GM18498 (cell line): ENCODE data around the gene IGFN1.

Experiments
- ATAC-seq: cut with Tn5 transposase; IDR thresholded peaks from one replicate; pipeline ENCODE4 v1.9.1; 2021; ENCODE audit warnings: mild to moderate bottlenecking, moderate library complexity; ENCODE audit not compliant: unreplicated experiment

IGFN1 gene

GRCh38 chr1:201190624-201191051 lies at the start of gene IGFN1:
IGFN1 (plus strand) TSS chr1:201190824; CDS start chr1:201193294, 2,470 bp downstream.
- ATAC-seq: no peak

DNA sequence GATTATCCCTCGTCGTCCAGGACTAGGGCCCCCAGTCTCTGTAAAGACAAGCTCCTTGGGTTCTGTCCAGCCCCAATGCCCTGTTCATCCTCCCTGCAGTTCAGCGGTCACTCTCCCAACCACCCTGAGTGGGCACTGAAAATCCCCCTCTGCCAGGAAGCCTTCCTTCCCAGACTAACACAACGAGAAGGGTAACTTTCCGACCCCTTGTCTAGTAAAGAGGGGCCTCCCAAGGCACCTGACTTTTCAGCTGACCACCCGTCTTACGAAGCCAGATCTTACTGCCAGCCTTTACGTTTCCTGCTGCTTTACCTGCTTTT lies 49.7 kb upstream of the IGFN1 start:
- no peak for ATAC-seq

- ATAC-seq: no peak
These were observed 49.2 kb upstream of the IGFN1 start for GRCh38 chr1:201141418-201141817.

DNA sequence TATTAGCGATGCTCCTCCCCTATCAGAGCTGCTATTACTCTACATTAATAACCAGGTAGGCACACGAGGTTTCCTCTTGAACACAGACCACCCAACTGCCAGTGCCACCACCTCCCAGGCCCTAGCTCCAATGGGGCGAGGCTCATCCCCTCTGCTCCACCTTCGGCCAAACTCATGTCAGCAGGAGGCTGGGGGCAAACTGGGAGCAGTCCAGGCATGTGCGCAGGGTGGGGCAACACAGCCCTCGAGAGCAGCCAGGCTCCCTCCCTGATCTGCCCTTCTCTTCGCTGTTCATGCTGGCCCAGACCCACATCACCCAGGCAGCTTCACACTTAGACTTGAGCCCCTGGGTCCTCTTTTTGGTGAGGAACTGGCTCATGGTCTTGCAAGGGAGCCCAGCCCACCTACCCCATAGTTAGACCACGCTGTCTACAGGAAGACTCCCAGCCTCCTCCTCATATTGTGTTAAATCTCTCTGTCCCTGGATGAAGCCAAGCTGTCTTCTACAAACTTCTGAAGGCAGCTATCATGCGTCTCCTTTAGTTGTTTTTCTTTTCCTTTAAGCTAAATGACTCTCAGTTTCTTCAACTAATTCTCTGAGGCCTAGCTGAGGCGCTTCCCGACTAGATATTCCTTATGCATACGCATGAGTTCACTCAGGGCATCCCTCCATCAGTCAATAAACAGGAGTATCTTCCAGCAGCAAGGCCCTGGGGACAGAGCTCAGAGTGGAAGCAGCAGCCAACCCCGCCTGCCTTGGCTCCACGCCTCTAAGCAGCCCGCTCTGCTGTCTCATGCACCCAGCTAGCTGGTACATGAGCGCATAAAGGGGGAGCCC lies 48.4 kb upstream of the IGFN1 start:
- ATAC-seq: no peak

- ATAC-seq: no peak
These were observed 47.5 kb upstream of the IGFN1 start for GRCh38 chr1:201142849-201143725.

DNA sequence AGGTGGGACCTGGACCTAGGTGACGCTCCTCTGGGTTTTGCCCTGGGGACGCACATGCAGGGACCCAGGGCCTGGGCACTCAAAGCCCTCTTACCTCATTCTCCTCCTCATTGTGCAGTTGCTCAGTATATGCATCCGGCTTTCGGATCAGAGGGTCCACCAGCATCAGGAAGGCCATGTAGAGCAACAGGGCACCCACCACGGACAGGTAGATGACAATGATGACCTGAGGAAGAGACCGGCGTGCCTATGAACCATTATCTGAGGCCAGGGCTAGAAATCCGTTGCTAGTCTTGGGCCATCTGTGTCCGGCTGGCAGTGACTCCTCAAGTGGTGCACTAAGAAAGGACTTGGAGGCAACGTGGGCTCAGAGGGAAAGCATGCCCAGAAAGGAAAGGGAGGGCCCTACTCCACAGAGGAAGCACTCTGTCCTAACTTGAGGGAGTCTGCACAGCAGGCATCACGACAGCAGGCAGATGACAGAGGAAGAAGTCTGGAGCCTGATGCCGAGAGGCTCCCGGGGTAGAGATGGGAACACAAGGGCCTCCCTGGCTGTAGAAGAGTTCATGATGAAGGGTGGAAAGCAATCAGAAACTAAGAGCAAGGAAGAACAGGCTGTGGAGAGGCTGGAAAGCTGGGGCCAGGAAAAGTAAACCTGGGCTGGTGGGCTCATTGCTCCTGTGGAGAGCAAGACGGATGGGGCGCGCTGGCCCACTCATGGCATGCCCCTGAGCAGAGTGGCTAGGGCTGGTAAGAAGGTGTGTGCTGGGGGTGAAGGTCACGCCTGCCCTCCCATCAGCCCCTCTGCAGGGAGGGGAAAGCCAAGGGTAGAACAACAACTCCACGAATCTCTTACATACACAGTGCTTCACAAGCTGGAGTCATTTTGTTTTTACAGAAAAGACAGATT lies 46.6 kb upstream of the IGFN1 start:
- no peak for ATAC-seq

DNA sequence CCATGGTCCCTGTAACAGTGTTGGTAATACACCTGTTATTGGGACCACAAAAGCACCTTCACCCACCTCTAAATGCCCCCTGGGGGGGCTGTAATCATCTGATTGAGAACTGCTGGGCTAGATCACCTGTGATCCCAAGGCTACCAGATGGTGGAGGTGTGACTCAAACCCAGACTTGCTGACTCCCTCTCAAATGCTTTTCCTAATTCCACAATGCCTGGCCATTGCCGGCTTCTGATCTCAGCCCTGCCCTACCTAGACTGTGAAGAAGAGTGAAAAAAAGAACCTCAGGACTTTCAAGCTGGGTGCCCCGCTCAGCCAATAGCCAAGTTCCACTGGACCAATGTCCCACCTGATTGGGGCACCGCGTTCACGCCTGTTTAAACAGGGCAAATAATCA lies 45.9 kb upstream of the IGFN1 start:
- no peak for ATAC-seq

- ATAC-seq: no peak
These were observed 45.5 kb upstream of the IGFN1 start for GRCh38 chr1:201145132-201145531.

DNA sequence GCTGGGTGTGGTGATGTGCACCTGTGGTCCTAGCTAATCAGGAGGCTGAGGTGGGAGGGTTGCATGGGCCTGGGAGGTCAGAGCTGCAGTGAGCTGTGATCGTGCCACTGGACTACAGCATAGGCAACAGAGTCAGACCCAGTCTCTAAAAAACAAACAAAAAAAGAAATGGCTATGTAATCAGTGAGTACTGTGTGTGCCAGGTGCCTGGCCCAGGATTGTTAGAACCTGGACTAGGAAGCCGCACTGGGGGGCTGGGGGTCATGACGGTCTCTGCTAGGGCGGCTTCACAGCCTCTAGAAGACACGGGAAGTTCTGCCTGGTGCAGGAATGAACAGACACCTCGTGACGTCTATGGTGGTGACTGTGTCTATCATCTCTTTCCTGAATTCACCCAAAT lies 44.8 kb upstream of the IGFN1 start:
- no peak for ATAC-seq

- ATAC-seq: no peak
These were observed 43.8 kb upstream of the IGFN1 start for GRCh38 chr1:201146626-201147390.

GRCh38 chr1:201147396-201148015 lies 43.1 kb upstream of the IGFN1 start:
- ATAC-seq: no peak

DNA sequence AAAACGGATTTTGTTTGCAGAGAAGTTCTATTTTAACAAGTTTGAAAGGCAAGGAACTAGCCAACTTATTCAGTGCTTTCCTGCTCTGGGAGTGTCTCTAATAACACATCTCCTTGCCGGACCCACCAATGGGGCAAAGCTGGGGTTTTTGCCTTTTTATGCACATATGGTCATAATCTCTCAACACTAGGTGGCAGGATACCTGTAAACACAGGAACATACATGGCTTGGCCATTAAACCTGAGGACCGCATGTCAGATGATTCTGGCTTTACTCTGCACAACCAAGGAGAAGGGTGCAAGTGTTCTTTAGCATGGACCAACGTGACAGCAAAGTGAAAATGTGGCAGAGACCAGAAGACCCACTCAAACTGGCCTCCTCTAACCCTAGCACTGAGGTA lies 41.2 kb upstream of the IGFN1 start:
- no peak for ATAC-seq

- ATAC-seq: peak; percentile 78
These were observed 36.9 kb upstream of the IGFN1 start for GRCh38 chr1:201153474-201154388.

- ATAC-seq: peak; percentile 98
These were observed 36.0 kb upstream of the IGFN1 start, which contains the start of gene TMEM9 for GRCh38 chr1:201154389-201155165. TMEM9 (minus strand) TSS chr1:201154474; CDS start chr1:201153923, 551 bp downstream.

DNA sequence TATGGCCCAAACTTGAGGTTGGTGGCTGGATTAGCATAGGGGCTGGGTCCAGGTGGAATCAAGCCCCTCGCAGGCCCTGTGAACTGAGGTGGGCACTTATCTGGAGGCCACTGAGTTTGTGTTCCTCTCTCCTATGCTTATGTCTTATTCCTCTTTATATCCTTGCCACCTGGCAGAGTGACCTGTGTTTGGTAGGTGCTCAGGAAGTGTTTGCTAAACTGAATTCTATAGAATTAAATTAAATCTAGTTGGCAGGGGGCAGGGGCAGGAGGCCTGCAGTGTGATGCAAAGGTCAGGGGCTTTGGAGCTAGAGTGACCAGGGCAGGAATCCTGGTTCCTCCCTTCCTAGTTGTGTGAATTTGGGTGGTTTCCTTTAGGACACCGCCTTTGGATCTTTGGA lies 35.3 kb upstream of the IGFN1 start:
- ATAC-seq: no peak

- ATAC-seq: no peak
These were observed 34.3 kb upstream of the IGFN1 start for GRCh38 chr1:201156346-201156745.

GRCh38 chr1:201156819-201157218 lies 33.8 kb upstream of the IGFN1 start:
- ATAC-seq: no peak

DNA sequence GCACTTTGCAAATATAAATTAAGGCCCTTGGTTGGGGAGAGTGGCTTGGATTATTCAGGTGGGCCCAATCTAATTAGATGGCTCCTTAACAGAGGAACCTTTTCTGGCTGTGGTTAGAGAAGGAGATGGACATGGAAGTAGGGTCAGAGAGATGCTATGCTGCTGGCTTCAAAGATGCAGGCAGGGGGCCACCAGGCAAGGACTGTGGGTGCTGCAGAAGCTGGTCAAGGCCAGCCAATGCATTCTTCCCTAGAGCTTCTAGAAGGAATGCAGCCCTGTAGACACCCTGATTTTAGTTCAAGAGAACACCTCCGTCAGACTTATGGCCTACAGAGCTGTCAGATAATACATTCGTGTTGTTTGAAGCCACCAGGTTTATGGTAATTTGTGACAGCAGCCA lies 32.7 kb upstream of the IGFN1 start:
- no peak for ATAC-seq
